Ascending aorta (tissue), 2 donors: ENCODE measurements around the gene ADGRB3. TPM values are rescaled to one million over a fixed set of nuclear protein-coding genes. Genes with fewer than 3 reads are reported as not detected.

Experiments
- DNase-seq, 2 donors: peaks; one replicate each; pipeline ENCODE4 v3.0.0-alpha.2; 2019; ENCODE audit warnings: low spot score in 2 of 2
- H3K27ac ChIP-seq, 2 donors: fragments of 200-600 bp; sonication (generic); one replicate each; pipeline ENCODE4 v1.5.1; 2016 to 2017; ENCODE audit warnings: mild to moderate bottlenecking in 1 of 2
- H3K27me3 ChIP-seq: fragments of 200-600 bp; sonication (generic); one replicate; pipeline ENCODE4 v1.5.1; 2017
- H3K36me3 ChIP-seq, 2 donors: fragments of 200-600 bp; sonication (generic); one replicate each; pipeline ENCODE4 v1.5.1; 2016
- H3K4me1 ChIP-seq, 2 donors: fragments of 200-600 bp; sonication (generic); one replicate each; pipeline ENCODE4 v1.5.1; 2016 to 2017; ENCODE audit warnings: mild to moderate bottlenecking in 1 of 2
- H3K4me3 ChIP-seq, 2 donors: fragments of 200-600 bp; sonication (generic); one replicate each; pipeline ENCODE4 v1.5.1; 2016 to 2017; ENCODE audit warnings: mild to moderate bottlenecking in 1 of 2
- H3K9me3 ChIP-seq, 2 donors: fragments of 200-600 bp; sonication (generic); one replicate each; pipeline ENCODE4 v1.5.1; 2016
- intact Hi-C: fragments of 100-400 bp; cut with DNase I; formaldehyde crosslinking; loops from one replicate; pipeline ENCODE4 v1.15.1; 2023
- total RNA-seq: library from RNA; depleted of rRNA; stranded (reverse); fragments of >200 nt; gene quantifications from one replicate; pipeline ENCODE4 v1.1.0, GENCODE V29; 2016
- TF ChIP-seq, protein P1 (sequence below), 3 experiments: fragments of 200-600 bp in 2 of 3; fragments of 450-650 bp in 1 of 3; sonication (generic) in 2 of 3; IDR thresholded peaks; one replicate each; pipeline ENCODE4 v1.5.1; 2016 to 2019; ENCODE audit warnings: antibody characterized with exemption in 3 of 3, mild to moderate bottlenecking in 1 of 3, moderate library complexity in 1 of 3

Gene ADGRB3
- total RNA-seq, 1 donor from 2014 or later = 4.4 TPM

DNA sequence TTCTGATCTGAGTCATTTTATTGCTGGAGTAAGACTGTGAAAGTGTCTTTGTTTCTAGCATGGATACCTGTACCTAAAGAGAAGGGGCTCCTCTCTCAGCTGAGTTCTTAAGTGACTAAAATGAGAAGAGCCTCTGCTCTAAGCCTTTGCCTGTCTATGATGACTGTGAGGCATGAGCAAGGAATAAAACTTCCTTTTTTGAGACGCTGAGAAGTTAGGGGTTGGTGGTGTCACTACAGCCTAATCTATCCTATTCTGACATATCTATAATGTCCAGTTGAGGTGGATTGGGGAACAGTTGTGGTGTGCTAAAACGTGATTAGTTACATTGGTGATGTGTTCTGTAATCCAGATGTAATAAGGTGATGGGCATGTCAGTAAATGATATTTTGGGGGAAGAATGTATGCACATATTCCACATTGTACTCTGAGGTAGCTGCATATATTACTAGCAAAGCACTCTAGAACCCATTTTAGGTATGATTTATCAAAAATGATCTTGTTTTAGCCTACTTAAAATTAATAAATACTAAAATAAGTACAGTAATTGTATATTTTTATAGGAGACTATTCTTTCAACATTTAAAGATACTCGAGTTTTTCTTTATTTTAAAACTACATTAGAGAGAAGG, 18.1 kb downstream of the ADGRB3 start:
- H3K4me3 ChIP-seq = no peak overlapping the region
- TF ChIP-seq, protein P1, sequence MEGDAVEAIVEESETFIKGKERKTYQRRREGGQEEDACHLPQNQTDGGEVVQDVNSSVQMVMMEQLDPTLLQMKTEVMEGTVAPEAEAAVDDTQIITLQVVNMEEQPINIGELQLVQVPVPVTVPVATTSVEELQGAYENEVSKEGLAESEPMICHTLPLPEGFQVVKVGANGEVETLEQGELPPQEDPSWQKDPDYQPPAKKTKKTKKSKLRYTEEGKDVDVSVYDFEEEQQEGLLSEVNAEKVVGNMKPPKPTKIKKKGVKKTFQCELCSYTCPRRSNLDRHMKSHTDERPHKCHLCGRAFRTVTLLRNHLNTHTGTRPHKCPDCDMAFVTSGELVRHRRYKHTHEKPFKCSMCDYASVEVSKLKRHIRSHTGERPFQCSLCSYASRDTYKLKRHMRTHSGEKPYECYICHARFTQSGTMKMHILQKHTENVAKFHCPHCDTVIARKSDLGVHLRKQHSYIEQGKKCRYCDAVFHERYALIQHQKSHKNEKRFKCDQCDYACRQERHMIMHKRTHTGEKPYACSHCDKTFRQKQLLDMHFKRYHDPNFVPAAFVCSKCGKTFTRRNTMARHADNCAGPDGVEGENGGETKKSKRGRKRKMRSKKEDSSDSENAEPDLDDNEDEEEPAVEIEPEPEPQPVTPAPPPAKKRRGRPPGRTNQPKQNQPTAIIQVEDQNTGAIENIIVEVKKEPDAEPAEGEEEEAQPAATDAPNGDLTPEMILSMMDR (IDR thresholded peaks at IDR 0.05) = no peak

GRCh38 chr6:68653706-68654089, 18.6 kb downstream of the ADGRB3 start:
- no peaks in the 10 kb centered on the region for H3K36me3 ChIP-seq
- H3K27me3 ChIP-seq = no peaks in the 10 kb centered on the region
- no peak overlapping the region for H3K4me3 ChIP-seq
- peaks cover 0 to 6% of the 10 kb centered on the region in 2 donors for H3K4me1 ChIP-seq
- no peak for DNase-seq
- TF ChIP-seq, protein P1 (IDR thresholded peaks at IDR 0.05) = no peak
- intact Hi-C loops = no loop called here
- H3K27ac ChIP-seq = no peak overlapping the region
- H3K9me3 ChIP-seq = no peaks in the 10 kb centered on the region

More for the DNA sequence above, 18.1 kb downstream of the ADGRB3 start:
- no peak overlapping the region for H3K27ac ChIP-seq
- peaks cover 0 to 6% of the 10 kb centered on the region in 2 donors for H3K4me1 ChIP-seq
- no peak for DNase-seq
- no peaks in the 10 kb centered on the region for H3K9me3 ChIP-seq
- no peaks in the 10 kb centered on the region for H3K27me3 ChIP-seq
- intact Hi-C loops = no loop called here
- no peaks in the 10 kb centered on the region for H3K36me3 ChIP-seq

- intact Hi-C loops = no loop called here
- H3K4me1 ChIP-seq = peaks cover 0 to 6% of the 10 kb centered on the region in 2 donors
- no peak for DNase-seq
- TF ChIP-seq, protein P1 (IDR thresholded peaks at IDR 0.05) = no peak
- no peaks in the 10 kb centered on the region for H3K27me3 ChIP-seq
- no peak overlapping the region for H3K27ac ChIP-seq
- H3K9me3 ChIP-seq = no peaks in the 10 kb centered on the region
- H3K4me3 ChIP-seq = no peak overlapping the region
- no peaks in the 10 kb centered on the region for H3K36me3 ChIP-seq
These were observed 19.1 kb downstream of the ADGRB3 start for GRCh38 chr6:68654134-68654533.

GRCh38 chr6:68655028-68655427, 19.9 kb downstream of the ADGRB3 start:
- Histone ChIP-seq H3K27ac (no peak overlapping the region), H3K4me1 (peaks cover 0 to 6% of the 10 kb centered on the region in 2 donors), H3K9me3 (no peaks in the 10 kb centered on the region), H3K27me3 (no peaks in the 10 kb centered on the region), H3K36me3 (no peaks in the 10 kb centered on the region), H3K4me3 (no peak overlapping the region)
- TF ChIP-seq, protein P1 (IDR thresholded peaks at IDR 0.05) = no peak
- intact Hi-C loops = no loop called here
- no peak for DNase-seq

DNA sequence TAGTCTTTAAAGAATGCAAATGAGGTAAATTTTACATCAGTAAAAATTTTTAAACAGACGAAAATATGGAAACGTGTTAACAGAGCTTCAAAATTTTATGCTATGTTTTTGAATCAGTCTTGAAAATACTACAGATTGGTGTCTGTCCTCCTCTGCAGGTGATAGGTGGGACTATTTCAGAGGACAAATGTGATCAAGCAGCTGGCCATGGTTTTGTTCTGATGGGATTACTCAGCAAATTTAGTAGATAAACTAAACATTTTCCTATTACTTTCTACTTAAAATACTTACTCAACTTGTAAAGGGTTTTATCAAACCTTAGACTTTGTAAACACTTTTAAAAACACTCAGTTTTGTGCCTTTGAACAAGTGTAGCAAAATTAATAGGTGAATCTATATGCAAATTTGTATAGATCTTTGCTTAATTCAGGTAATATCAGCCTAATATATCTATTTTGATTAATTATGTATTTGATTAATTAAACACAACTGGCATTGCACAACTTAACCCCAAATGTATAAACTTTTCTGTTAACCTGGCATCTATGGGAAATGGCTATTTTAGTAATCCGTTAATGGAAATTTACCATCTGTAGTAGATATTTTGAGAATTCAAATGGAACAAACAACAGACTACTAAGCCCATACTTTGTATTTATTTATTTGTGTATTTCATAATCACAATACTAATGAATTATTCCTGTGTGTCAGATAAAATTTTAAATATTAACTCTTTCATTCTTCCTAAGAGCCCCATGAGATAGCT, 22.5 kb downstream of the ADGRB3 start:
- Histone ChIP-seq H3K4me3 (no peak overlapping the region), H3K27me3 (no peaks in the 10 kb centered on the region), H3K4me1 (no peaks in the 10 kb centered on the region), H3K27ac (no peak overlapping the region), H3K9me3 (no peaks in the 10 kb centered on the region), H3K36me3 (no peaks in the 10 kb centered on the region)
- intact Hi-C loops = no loop called here
- no peak for DNase-seq
- TF ChIP-seq, protein P1 (IDR thresholded peaks at IDR 0.05) = no peak
